Hematopoietic multipotent progenitor cell treated with erythropoietin and hydrocortisone succinate and interleukin-3 and kit ligand, for 8 days (in vitro differentiated cells): ENCODE results near the gene ACIN1.

Experiments used
- DNase-seq: peaks from one replicate; pipeline ENCODE4 v3.0.0-alpha.2; 2015

ACIN1 gene

DNA sequence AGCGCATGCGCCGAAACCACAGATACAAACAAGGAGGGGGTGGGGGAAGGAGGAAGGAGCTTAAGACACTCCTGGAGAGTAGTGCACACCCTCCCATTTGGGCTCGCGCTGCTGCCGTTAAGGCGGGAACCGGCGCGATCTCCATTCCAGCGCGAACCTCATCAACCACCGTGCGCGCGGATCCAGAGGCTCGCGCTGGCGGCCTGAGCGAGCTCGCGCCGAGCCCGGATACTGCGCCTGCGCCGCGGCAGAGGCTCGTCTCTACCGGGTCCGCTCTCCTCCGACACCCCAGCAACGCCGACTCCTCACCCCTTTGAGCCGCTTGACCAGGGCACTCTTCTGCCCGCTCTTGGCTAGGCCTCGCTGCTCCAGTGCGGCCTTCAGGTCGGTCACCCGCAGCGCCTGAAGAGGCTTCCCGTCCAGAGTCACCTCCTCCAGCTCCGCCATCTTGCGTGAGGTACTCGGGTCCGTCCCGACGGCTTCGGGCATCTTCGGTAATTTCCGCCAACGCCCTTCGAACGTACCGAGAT is at the start of gene ACIN1:
ACIN1 (minus strand) TSS at position 471 of the 530 bp plus-strand sequence; CDS start at position 447, 24 bp downstream.
- DNase-seq: peak; percentile 90

DNA sequence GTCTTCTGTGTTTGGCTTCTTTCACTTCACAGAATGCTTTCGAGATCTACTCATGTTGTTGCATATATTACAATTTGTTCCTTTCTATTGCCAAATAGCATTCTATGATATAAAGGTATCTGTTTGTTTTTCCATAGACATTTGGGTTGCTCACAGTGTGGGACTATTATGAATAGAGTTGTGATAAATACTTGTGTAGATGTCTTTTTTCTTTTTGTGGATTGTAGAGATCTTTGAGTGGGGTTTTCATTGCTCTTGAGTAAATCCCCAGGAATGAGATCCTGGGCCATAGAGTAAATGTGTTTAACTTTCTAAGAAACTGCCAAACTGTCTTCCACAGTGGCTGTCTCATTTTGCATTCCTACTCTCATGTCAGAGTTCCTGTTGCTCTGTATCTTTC is 49.0 kb upstream of the ACIN1 start:
- DNase-seq: no peak

- no peak for DNase-seq
Observed at GRCh38 chr14:23142826-23143225, 47.9 kb upstream of the ACIN1 start.

DNA sequence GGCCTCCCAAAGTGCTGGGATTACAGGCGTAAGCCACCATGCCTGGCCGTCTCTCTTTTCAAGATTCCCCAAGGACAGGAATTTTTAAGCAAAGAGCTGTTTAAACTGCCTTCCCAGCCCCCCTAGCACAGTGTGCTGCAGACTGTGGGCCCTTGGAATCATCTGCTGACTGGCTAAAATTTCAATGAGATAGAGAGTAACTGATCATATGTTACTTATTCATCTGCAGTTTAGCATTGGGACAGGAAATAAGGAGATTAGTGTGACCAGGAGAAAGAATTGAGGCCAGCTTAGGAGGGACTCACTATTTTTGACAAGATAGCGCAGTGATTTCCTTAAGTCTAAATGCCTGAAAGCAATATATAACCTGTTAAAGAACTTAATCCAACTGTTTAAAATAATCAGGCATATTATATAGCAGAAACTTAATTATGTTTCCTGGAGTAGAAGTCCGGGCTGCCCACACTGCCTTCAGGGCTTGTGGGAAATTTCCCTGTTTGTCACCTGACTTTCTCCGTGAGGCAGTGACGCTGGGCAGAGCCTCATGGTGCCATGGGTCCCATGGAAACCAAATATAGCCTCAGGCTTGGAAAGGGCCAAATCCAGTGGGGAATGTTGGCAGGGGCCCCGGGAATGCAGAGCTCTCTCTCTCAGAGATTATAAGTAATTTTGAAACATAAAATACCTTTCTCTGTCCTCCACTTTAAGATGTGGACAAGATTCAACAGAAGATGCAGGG is 46.9 kb upstream of the ACIN1 start:
- no peak for DNase-seq

DNA sequence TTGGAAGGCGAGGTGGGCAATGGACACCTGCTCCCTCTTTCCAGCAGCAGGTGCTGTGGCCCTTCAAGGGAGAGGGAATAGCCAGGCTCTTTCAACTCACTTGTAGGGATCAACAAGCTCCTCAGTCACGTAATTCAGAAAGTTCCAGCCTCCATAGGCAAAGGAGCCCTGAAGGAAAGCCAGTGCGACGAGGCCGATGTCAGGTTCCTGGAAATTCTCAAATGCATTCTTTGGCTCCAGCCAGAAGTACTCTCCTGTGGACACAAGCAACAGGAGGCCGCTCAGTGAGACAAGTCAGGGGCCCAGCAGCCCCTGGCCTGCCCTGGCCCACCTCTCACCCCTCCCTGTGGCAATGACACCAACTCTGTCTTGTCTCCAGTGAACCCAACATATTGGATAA is 45.4 kb upstream of the ACIN1 start:
- DNase-seq: no peak

- no peak for DNase-seq
Observed at GRCh38 chr14:23139874-23140273, 44.9 kb upstream of the ACIN1 start.

- DNase-seq: no peak
Observed at GRCh38 chr14:23137813-23138535, 43.0 kb upstream of the ACIN1 start.

DNA sequence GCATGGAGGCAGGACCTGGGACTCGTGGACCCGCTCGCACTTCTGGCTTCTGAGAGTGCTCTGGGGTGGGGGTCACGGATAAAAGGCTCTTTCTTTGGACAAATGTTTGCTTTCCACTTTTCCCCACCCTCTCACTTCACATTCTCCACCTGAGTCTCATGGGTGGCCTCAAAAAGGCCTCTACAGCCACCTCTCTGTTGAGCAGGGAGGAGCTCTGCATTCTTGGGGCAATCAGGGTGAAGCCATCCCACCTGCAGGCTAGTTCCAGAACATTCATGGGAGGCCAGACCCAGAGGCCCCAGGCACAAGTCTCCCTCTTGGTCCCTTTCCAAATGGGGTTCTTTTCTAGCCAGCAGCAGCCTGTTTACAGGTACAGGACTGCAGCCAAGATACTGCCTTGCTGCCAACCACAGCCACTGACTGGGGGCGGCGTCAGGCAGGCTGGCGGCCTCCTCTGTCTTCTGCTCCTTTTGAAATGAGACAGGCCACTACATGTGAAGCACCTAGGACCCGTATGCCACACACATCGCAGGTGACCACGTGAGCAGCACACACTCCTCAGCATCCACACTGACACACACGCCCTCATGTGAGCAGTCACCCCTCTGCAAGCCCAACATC is 42.4 kb upstream of the ACIN1 start:
- no peak for DNase-seq

DNA sequence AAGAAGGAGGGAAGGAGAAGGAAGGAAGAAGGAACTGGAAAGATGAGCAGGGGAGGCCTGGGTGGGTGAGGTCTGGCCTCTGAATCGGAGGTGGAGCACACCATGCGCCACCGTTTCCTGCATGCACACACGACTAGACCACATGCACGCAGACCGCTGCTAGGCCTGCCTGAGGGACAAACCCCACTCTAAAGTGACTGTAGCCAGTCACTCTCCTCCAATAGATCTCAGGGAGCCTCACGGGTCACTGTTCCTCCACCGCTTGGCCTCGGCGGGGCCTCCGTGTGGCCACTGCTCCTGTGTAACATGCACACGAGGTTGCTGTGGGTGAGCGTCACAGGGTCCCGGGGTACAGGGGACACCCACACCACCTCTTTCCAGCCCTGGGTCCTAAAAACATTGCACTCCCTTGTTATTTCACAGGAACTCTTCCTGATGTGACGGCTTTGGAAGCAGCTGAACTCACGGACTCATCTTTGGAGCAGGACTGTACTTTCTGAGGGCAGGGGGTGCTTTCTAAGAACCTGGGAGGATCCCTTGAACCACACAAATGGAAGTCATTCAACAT is 41.7 kb upstream of the ACIN1 start:
- no peak for DNase-seq

- DNase-seq: no peak
Observed at GRCh38 chr14:23132970-23133369, 38.0 kb upstream of the ACIN1 start.

GRCh38 chr14:23131482-23131881 is 36.5 kb upstream of the ACIN1 start:
- no peak for DNase-seq

DNA sequence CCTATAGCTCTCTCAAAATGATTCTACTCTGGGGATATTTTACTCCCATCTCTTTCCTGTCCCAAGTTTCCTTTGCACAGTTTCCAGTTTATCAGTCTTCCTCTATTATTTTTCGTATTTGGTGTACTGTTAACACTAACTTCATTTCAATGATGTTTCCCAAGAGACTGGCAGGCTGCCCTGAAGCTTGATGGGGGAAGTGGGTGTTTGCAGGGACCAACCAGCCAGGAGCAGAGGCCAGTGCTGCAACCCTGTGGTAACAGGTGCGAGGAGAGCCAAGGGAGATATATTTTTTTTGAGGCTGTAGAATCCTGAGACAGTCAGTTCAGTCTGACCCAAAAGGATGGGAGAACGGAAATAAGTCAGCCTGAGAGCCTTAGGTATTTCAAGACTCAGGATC is 35.9 kb upstream of the ACIN1 start:
- DNase-seq: no peak

DNA sequence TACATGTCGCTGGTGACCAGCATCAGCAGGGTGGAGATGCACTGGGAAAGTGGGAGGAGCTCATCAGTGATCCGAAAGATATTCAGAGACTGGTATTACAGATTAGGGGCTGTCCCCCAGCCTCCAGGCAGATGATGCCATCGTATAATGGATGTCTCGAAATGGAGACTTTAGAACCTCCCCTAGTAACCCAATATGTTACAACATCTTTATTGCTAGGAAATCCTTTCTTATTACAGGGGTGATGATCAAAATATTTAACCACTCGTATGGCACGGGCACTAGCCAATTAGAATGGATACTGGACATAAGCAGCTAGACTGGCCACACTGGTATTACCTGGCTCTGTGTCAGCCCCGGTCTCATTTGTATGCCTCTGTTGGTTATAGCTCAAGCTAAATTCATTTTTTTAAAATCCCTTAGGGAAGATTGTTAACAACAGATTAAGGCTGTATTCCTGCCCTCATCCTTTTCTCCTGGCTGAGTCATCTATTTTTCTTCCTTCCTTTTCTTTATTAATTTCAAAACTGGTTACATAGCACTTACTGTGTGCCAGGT is 34.9 kb upstream of the ACIN1 start:
- no peak for DNase-seq

DNA sequence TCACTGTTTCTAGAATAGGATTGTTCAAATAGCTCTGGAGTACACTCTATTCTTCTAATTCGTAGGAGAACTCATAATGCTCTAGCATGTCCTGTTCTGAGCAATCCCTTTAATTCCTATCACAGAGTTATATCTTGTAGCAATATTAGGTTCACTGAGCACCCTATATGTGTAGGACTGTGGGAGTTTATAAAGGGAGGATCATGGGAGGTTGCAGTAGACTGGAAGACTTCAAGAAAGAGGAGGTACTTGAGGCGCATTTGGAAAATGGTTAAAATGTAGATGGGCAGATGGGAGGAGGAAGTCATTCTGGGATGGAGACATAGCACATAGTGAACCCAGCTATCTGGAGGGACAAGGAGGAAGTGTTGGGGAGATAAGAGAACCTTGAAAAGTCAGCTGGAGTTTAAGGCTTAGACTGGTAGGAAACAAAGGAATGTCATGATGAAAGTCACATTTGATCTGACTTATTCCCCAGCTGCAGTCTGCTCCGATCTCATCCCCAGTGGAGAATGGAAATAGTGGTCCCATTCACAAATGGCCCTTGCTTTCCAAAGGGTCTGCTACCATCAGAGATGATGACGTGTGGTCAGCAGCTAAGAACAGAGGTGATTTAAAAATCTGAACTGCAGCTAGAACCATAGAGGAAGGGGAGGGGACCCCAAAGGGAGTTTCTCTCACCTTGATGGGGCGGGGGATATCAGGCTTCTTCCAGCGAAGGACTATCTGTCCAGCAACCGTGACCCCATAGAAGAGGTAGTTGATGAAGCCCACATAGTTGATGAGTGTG is 34.2 kb upstream of the ACIN1 start:
- no peak for DNase-seq

- DNase-seq: no peak
Observed at GRCh38 chr14:23127861-23128260, 32.9 kb upstream of the ACIN1 start.

DNA sequence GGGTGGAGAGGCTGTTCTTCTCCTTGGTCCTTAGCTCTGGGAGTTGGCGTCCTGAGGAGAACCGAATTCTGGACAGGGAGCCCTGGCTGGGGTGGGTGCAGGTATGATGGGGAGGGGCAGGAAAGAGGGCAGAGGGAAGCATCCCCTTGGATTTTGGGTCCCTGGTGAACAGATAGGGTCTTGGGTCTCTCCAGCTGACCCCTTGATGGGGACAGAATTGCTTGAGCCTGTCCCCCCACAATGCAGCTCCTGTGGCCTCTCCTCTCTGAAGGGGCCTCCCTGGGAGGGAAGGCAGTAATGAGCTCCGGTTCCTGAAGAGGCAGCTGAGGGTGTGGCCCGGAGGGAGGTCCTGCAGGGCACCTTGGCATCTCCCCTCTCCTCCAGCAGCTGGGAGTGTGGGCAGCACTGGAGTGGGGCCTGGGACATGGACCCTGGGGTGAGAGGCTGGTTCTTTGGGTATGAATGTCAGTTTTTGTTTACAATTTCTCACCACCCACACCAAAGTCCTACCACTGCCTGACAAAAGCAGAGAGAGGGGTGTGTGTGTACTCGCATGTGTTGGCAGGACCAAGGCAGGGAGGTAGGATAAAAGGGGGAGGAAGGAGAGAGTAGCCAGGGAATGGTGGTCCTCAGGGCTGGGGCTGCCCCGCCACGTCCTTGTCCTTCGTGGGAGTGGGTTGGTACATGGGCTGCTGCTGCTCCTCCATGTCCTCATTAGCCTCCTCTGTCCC is 31.8 kb upstream of the ACIN1 start:
- no peak for DNase-seq

- DNase-seq: no peak
Observed at GRCh38 chr14:23125933-23126524, 31.1 kb upstream of the ACIN1 start.

- DNase-seq: no peak
Observed at GRCh38 chr14:23125011-23125410, 30.1 kb upstream of the ACIN1 start.

- DNase-seq: peak; percentile 39
Observed at GRCh38 chr14:23124337-23124954, 29.5 kb upstream of the ACIN1 start.

- DNase-seq: peak; percentile 82
Observed at GRCh38 chr14:23123419-23123818, 28.5 kb upstream of the ACIN1 start.

DNA sequence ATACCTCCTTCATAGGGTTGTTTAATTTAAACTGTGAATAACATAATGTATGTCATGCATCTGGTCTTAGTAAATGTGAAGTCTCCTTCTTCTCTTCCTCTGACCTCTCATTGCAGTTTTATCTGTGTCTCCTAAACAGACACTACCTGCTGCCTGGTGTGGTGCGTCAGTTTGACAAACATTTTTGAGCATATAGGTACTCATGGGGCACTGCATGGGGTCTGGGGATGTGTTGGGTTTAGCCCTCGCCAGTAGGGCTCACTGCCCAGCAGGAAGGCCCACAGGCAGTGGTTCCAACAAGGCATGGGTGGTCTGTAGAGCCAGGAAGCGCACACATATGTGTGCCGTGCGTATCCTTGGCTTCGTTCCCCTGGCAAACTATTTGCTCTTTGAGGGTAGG is 27.1 kb upstream of the ACIN1 start:
- no peak for DNase-seq
